Cerebellar cortex (tissue), 1 donor: ENCODE measurements around the gene ADAD2.

Experiments
- DNase-seq: peaks from one replicate; pipeline ENCODE4 v3.0.0-alpha.2; 2015; ENCODE audit warnings: low spot score

ADAD2 gene

DNA sequence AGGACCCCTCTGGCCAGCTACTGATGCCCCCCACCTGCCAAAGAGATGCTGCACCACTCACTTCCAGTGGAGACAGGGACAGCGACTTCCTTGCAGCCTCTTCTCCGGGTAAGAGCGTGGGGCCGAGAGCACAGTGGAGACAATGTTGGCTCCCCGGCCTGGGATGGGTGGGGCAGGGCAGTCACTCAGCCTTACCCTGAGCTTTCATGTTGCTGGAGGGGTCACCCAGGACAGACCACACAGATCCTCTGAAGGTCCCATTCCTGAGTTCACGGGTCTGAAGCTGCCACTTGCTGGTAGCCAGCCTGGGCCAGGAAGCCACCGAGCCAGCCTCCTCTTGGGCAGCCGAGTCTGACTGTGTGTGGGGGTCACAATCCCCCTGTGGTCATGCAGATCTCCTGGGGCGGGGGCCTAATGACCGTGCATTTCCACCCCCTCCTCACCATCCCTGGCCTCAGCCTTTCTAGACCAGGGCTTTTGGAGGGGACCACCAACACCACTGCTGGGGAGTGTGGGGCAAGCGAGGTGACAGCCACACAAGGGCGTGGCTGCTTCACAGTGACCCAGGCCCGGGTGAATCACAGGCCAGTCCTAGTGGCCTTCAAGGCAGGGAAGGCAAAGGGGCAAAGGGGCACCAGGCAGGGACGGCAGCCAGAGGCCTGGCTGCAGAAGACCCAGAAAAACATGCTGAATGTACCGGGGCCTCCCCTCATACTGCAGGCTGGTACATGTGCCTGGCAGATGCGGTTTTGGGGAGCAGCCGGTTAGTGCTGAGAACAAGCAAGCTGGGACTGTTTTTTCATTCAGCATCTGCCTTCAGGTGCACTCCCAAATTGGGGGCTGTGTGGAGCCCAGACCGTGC is 14.5 kb upstream of the ADAD2 start:
- DNase-seq = no peak

DNA sequence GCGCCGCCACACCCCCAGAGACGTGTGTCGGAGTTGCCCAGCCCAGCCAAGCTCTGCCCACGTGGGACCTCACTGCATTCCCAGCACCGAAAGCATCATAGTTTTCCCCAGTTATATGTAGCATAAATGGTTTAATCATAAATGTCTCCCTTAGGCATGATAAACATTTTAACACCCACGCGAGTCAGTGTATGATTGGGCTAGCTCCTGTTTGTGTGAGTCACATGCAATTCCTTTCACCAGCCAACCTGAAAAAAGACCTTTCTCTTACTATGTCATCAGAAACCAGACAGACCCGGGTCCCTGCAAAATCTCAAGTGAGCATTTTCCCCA is 13.2 kb upstream of the ADAD2 start:
- DNase-seq = no peak

DNA sequence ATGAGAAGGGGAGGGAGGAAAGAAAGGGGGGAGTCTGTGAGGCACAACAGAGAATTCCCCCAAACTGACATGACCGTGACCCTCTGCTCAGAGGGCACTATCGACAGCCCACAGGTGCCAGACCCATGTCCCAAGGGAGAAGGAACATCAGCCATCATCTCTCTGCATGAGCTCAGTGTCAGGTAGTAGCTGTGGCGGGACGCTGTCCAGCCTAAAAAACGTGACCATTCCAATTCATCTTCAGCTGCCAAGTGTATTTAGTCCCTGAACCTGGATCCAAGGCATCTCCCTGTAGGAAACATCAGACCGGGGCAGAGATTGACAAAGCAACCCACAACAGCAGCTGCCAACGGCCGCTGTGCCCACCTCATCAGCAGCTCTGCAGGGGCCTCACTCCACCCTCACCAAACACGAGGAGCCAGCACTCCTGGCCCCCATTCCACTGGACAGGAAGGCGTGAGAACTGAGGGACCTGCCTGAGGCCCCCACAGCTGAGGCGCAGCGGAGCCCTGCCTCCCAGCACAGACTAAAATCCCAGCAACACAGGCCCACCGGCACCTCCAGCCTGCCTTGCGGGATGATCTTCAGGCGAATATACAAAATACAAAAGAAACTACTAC is 12.7 kb upstream of the ADAD2 start:
- DNase-seq = peak; percentile 28

DNA sequence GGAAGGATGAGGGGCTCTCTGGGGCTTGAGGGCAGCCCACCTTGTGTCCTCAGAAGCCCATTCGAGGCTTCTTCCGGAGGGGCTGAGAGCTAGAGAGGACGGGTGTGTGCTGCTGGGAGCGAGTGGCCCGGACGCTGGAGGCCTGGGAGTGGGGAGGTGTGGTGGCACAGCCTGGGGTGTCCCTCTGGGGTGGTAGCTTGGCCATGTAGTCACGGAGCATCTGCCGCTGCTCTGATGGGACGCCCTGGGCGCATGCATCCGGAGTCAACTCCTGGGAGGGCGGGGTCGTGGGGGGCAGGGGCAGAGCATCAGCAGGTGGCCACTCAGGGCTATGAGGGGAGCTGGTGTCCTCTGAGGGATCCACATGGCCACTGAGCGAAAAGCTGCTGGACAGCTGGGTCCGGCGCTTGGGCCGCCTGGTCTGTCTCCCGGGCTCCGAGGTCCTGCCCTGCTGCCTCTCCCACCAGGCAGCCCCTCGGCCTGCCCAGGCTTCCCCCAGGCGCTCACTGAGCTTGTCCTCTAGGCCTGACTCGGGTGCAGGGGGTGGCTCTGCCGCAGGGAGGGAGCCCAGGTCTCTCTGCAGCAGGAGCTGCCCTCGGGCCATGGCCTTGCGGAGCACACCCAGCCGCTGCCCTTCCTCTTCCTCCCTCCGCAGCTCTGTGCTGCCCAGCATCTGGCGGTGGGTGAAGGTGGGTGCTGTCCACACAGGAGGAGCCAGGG is 11.9 kb upstream of the ADAD2 start:
- DNase-seq = no peak

DNA sequence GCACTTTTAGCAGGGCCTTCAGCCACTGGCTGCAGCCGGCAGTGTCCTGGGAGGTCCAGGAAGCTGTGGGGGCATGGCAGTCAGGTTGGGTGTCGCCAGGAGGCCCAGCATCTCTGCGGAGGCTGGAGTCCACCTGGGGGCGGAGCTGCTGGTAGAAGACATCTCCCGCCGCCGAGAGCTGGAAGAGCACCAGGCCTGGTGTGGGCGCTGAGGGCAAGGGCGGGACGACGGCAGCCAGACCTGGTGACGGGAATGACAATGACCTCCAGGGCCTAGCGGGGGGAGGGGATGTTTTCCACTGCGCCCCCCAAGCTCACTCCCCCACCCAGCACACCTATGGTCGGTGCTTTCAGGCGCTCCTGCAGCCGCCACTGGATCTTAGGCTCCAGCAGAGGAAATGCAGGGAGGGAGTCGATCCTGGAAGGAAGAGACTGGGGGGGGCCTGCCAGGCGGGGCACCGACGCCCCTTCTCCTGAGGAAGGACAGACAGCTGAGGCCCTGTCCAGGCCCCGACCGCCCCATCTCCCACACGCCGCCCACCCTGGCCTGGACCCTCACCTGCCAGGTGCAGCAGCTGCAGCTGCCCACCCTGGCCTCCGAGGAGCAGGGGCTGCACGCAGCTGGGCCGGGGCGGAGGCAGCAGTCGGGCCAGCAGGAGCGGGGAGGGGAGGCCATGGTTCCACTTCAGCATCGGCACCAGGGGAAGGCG is 11.2 kb upstream of the ADAD2 start:
- no peak for DNase-seq

DNA sequence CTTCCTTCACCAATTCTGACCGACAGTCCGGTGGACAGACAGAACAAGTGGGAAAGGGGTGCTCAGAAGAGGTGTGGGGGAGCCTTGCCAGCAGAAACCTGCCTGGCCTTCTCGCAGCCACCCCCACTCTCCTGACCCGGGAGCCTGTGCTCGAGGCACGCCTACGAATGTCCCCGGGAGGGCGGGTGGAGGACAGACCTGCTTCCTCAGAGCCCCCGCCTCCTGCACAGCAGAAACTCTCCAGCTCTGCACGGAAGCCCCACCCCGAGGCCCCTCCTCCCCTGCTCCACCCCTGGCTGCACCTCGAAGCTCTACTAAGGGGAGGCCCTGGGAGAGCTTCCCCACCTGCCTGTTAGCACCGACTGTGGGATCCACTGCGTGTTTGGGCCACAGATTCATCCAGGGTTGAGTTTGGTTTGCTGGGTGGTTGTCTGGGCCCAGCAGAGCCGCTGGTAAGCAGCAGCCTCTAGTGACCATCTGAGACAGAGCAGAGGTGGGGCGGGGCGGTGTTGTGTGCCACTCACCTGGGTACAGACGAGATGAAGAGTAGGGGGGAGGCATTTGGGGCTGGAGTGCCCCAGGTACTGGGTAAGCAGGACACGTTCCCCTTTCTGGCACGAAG is 10.3 kb upstream of the ADAD2 start:
- no peak for DNase-seq

DNA sequence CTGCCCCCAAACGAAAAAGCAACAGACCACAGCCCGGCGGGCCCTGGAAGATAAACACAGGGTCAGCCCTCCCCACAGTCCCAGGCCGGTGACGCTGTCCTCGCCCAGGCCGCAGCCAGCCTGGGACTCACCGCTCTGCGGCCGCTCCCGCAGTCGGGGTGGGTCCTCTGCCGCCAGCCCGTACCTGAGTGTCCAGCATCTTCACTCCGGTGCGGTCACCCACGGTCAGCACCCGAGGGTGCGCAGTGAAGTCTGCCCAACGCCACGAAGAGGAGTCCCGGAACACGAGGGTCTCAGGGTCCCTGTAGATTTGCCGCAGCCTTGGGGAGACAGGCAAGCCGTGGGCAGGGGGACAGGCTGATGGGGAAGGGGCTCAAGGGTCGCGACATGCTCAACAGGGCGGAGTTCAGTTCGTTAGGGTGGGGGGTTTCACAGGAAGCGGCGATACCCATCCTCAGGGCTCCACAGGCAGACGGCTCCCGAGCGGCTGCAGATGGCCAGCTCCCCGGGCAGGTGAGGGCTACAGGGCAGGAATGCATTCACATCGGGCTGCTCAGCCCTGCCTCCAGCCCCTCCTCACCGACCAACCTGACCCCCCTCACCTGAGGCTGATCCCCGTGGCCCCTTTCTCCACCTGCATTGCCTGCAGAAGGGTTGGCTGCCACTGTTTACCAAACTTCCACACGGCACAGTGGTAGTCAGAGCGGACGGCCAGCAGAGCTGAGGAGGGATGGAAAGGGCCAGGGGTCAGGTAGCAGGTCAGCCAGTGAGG is 9.6 kb upstream of the ADAD2 start:
- DNase-seq = no peak

DNA sequence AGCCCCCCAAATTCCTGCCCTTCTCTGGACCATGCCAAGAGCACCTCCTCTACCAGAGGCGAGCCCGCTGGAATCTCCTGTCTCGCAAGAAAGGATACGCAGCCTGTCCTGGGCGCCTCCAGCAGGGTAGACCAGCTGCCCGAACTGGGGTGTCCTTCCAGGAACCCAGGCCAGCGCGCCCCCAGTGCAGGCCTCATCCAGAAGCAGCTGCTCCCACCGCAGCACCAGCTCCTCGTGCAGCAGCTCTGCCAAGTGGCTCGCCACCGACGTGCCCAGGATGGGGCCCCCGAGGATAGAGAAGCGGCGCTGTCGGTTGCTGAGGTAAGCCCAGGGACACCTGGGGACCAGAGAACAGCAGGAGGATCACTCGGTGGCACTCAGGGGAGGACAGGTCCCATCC is 8.9 kb upstream of the ADAD2 start:
- no peak for DNase-seq

DNA sequence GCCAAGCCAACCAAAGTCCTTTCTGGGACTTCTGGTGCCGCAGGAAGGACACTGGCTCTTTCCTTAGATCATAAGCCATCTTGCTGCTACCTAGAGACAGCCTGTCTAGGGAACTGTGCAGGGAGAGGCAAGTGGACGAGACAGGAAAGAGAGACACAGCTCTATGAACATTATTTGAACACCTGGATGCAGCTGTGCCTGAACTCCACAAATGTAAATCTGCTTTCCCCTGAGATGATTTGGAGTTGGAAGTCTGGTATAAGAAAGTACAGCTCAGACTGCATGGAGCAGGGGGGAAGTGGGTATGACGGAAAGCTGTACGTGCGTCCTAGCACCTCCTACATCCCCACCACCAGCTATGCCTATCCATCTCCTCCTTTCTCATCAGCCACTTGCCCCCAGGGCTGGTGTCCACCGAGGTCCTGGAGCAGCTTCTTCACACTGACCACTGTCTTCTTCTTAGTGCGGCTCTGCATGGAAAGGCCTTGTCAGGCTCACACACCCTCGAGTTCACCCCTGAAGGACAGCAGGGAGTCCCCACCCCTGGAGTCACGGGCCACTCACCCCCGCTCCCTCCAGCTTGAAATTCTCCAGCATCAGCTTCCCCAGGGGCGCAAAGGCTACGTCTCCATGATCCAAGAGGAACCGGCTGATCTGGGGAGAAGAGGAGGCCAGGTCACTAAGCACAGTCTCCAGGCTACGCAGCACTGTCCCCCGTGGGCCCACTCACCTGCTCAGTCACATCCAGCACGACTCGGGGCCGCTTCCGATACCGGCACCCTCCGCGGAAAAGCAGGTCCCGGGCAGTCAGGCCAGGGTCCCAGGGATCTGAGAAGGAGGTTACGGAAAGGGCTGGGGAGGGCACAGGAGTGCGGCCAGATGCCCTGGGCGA is 8.0 kb upstream of the ADAD2 start:
- DNase-seq = no peak

DNA sequence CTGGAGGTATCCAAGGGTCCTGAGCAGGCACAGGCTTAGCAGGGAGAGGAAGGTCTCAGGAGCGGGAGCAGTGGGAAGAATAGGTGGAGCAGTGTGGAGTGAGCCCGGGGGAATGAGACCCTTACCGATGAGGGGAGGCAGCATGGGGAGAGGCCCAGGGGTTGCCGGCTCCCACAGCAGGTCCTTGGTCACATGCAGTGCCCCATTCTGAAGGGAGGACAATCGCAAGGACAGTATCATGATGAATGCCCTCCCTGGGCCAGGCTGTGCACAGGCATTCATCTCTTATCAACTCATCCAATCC is 7.4 kb upstream of the ADAD2 start:
- DNase-seq = no peak

DNA sequence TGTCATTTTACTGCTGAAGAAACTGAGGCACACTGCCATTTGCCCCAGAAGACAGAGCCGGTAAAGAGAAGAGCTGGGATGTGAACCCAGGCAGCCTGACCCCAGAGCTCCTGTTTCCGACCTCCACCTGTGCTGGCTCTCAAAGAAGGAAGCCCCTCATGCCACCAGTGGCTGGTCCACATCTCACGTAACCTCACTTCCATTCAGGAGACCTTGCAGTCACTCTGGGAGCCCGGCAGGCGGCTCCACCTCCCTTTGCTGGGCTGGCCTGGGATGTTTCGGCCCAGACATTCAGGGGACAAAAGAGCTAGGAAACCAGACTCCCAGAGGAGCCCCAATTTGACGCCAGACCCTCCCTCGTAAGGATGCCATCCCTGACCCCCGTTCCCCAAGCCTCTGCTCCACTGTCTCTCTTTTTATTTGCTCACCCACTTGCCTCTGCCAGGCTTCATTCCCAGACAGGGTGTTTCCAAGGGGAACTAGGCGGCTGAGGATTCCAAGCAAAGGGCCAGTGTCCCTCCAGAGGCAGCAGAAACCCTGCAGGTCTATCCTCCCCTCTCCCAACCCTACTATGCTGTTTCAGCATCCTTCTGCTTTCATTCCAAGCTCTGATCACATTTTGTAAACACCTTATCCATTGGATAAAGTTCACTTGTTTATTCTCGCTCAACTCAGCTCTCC is 6.9 kb upstream of the ADAD2 start:
- DNase-seq = no peak

DNA sequence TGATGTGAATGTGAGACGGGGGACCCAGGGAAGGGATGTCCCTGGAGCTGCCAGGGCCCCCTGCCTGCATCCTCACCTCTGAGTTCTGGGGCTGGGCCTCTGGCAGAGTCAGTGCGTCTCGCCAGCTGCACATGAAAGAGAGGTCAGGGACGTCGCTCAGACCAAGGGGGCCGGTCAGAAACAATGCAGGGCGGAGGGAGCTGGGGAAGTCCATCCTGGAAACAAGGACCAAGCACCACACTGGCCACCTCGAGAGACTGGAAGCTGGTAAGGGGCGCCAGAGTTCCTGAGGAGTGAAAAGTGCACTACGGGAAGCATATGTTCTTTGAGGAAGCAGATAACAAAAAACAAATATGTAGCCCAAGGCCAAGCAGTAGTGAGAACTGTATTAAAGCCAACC is 6.2 kb upstream of the ADAD2 start:
- DNase-seq = no peak

DNA sequence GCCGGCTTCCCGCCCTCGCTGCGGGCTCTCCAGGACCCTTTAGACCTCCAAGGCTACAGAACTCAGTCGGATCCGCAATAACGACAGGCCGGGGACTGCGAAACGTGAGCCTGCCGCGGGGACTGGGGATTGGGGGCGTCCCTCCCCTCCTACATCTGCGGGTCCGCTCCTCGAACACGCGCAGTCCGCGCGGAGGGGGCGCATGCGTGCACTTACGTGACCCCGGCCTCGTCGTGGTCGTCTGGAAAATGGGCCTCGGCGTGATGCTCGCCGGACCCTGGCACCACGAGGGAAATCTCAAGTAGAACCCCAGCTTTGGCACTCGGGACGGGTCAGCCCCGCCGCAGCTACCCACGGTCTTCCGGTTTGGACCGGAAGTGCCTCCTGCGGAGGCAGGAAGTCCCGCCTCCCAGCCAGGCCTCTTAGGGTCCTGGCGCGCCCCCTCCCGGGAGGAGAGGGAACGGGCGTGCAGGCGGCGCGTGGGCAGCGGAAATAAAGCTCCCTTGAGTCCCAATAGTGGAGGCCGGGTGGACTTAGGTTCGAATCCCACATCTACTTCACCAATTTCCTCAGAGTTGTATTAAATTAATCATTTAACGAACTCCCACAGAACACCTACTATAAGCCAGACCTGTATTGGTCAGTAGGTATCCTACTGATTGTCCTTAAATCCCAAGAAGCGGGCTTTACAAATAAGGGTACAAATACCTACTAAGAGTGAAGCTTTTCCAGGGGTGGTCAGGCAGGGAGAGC is 4.1 kb upstream of the ADAD2 start, which contains the start of gene TAF1C:
Gene TAF1C, minus strand, starts transcription at position 373 of the 753 bp plus-strand sequence. CDS start 2,069 bp downstream, outside the sequence.
- DNase-seq = peak; percentile 92

DNA sequence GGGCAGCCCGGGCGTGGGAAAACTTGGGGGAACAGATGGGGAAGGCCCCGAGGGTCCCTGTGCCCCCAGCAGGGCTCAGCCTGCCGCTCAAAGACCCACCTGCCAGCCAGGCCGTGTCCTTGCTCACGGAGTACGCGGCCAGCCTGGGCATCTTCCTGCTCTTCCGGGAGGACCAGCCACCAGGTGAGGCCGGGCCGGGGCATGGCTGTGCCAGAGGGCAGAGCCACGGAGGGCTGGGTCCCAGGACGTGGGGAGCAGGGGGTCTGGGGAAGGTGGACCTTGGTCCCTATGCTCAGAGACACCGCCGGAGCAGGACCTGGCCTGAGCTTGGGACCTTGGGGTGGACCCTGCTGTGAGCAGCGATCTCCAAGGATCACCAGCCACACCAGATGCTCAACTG is 509 bp downstream of the ADAD2 start:
- no peak for DNase-seq

DNA sequence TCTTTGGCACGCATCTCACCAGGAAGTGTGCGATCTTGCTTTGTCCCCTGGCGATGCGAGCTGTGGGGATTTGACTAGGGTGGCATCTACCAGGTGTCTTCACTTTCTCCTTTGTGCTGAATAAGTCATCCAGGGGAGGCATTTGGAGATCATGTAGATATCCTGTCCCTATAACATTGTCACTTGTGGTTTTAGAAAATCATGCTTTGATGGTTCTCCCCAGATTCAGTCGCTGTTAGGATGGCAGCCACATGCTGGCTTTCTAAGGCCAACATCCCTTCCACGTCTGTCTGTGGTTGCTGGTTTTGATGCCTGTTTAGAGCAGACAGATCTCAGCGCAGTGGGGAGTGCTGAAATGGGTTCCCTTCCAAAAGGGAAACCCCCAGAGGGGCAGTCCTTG is 2.5 kb downstream of the ADAD2 start:
- DNase-seq = no peak

DNA sequence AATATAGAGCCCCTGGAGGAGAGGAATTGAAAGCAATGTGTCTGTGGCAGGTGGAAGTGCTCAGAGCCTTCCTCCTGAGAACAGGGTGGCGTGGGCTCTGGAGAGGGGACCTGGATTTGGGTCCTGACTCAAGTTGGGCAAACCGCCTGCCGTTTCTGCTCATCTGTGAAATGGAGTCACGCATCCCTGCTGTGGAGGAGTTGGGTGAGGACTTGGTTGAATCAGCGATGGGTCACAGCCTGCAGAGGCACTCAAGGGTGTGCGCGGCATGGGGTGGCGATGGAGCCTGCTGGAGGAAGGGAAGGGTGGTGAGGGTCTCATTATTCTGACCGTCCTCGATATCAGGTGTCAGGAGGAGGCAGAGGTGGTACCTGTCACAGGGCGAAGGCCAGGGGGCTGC is 3.1 kb downstream of the ADAD2 start:
- DNase-seq = no peak

DNA sequence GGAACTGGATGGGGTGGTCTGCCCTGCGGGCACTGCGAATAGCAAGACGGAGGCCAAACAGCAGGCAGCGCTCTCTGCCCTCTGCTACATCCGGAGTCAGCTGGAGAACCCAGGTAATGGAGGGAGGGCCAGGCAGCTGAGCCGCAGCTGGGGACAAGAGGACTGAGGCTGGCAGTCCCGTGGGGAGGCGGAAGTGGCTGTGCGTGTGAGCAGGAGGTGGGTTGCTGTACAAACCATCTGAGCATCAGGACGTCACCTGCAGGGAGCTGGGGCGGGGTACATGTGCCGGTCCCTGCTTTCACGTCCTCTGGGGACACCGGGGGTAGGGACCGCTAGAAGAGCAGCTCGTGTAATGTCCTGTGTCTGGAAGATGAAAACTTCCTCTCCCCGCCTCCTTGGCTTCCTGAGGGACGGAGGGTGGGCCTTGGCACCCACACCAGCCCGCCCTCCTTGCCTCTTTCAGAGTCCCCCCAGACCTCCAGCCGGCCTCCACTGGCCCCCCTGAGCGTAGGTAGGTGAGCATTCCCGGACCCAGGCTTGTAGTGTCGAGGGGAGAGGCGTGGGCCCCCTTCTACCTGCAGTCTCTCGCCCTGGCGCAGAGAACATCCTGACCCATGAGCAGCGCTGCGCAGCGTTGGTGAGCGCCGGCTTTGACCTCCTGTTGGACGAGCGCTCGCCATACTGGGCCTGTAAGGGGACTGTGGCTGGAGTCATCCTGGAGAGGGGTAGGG is 3.7 kb downstream of the ADAD2 start:
- no peak for DNase-seq
